Natural killer cell treated with Interleukin-12 subunit alpha and Interleukin-12 subunit beta and Interleukin-15 and Interleukin-18, amount 100 ng/mL, for 72 hours (primary cell): ENCODE results near the gene JAG1. TPM values are rescaled to one million over a fixed set of nuclear protein-coding genes. Genes with fewer than 3 reads are reported as not detected.
A peak's percentile ranks its signal among the peaks of the same experiment; 100 is the strongest.

ENCODE experiments used
- ATAC-seq, 2 donors: fragments of 150-1000 bp; cut with Tn5 transposase in 1 of 2; sonication (Bioruptor Pico), chemical (Tn5 transposase) in 1 of 2; 2 replicates each; pipeline ENCODE4 v1.10.0; 2021
- DNase-seq: peaks from one replicate; pipeline ENCODE4 v3.0.0; 2022; ENCODE audit warnings: low spot score
- H3K27ac Mint-ChIP-seq, 2 donors: 1 replicate in 1 of 2; 2 replicates in 1 of 2; pipeline ENCODE4 v1.8.0; 2022; ENCODE audit warnings: mixed read lengths in 2 of 2, mild to moderate bottlenecking in 1 of 2, moderate library complexity in 1 of 2
- H3K27me3 Mint-ChIP-seq, 2 donors: 1 replicate in 1 of 2; 2 replicates in 1 of 2; pipeline ENCODE4 v1.8.0; 2022; ENCODE audit warnings: mixed read lengths in 2 of 2
- H3K36me3 Mint-ChIP-seq: one replicate; pipeline ENCODE4 v1.8.0; 2022; ENCODE audit warnings: mixed read lengths
- H3K4me1 Mint-ChIP-seq, 2 donors: 1 replicate in 1 of 2; 2 replicates in 1 of 2; pipeline ENCODE4 v1.8.0; 2022; ENCODE audit warnings: low read depth in 2 of 2, mixed read lengths in 2 of 2, mild to moderate bottlenecking in 1 of 2
- H3K4me3 Mint-ChIP-seq: one replicate; pipeline ENCODE4 v1.8.0; 2022; ENCODE audit warnings: mixed read lengths
- H3K9me3 Mint-ChIP-seq: 2 replicates; pipeline ENCODE4 v1.8.0; 2022; ENCODE audit warnings: mixed read lengths
- total RNA-seq, 2 donors: library from RNA; stranded (reverse); gene quantifications; one replicate each; pipeline ENCODE4 v1.2.3, GENCODE V29; 2022

JAG1 gene
- total RNA-seq, 2 donors from 2014 or later: 0.28 to 0.64 TPM

DNA sequence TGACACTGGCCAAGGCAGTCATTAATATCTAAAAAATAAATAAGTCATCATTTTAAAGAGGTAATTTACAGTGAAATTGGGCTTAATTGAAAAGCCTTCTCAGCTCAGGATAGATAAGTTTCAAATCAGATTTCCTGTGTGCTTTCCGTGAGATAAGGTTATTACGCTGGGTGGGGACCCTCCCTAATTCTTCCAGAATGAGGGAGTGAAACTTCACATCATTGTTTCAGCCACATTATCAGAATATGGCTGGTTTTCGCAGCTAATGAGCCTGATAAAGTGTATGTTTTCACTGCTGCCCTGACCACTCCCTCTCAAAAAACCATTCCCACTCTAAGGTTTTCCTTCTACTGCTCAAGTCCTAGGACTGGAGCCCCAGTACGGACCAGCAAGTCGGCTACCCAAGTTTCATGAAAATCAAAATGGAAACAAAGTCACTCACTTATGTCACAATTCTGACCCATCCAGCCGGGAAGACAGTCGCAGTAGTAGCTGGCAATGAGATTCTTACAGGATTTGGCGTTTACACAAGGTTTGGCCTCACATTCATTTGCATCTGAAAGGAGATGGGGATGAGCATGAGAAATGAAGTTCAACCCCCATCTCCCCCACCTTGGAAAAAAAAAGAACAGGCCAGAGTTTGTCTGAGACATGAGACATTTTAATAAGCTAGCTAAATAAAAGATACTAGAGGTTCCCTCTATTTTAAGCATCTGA lies 24.6 kb downstream of the JAG1 start:
- no peak overlapping the region for H3K27ac Mint-ChIP-seq
- H3K9me3 Mint-ChIP-seq: no peaks in the 10 kb centered on the region
- no peak overlapping the region for H3K4me3 Mint-ChIP-seq
- ATAC-seq (no peak), DNase-seq (no peak)
- no peaks in the 10 kb centered on the region for H3K4me1 Mint-ChIP-seq
- H3K36me3 Mint-ChIP-seq: no peaks in the 10 kb centered on the region
- no peaks in the 10 kb centered on the region for H3K27me3 Mint-ChIP-seq

- H3K27ac Mint-ChIP-seq: no peak overlapping the region
These were observed 25.1 kb downstream of the JAG1 start for GRCh38 chr20:10648651-10649050.

GRCh38 chr20:10647909-10648308 lies 25.9 kb downstream of the JAG1 start:
- Mint-ChIP-seq H3K9me3 (no peaks in the 10 kb centered on the region), H3K27me3 (no peaks in the 10 kb centered on the region), H3K27ac (no peak overlapping the region), H3K4me1 (peaks cover 0 to 3% of the 10 kb centered on the region in 2 donors), H3K36me3 (no peaks in the 10 kb centered on the region), H3K4me3 (no peak overlapping the region)
- ATAC-seq (no peak), DNase-seq (no peak)

More at GRCh38 chr20:10648651-10649050, 25.1 kb downstream of the JAG1 start:
- DNase-seq (no peak), ATAC-seq (no peak)
- no peaks in the 10 kb centered on the region for H3K27me3 Mint-ChIP-seq
- no peaks in the 10 kb centered on the region for H3K36me3 Mint-ChIP-seq
- no peaks in the 10 kb centered on the region for H3K9me3 Mint-ChIP-seq
- H3K4me1 Mint-ChIP-seq: no peaks in the 10 kb centered on the region
- H3K4me3 Mint-ChIP-seq: no peak overlapping the region

GRCh38 chr20:10647471-10647870 lies 26.3 kb downstream of the JAG1 start:
- H3K9me3 Mint-ChIP-seq: no peaks in the 10 kb centered on the region
- no peak overlapping the region for H3K4me3 Mint-ChIP-seq
- H3K27me3 Mint-ChIP-seq: no peaks in the 10 kb centered on the region
- DNase-seq (no peak), ATAC-seq (peak in 1 of 2 donors; percentile 34)
- H3K27ac Mint-ChIP-seq: no peak overlapping the region
- H3K36me3 Mint-ChIP-seq: no peaks in the 10 kb centered on the region
- H3K4me1 Mint-ChIP-seq: peaks cover 0 to 3% of the 10 kb centered on the region in 2 donors

- H3K4me3 Mint-ChIP-seq: no peak overlapping the region
These were observed 26.8 kb downstream of the JAG1 start for GRCh38 chr20:10646886-10647420.

DNA sequence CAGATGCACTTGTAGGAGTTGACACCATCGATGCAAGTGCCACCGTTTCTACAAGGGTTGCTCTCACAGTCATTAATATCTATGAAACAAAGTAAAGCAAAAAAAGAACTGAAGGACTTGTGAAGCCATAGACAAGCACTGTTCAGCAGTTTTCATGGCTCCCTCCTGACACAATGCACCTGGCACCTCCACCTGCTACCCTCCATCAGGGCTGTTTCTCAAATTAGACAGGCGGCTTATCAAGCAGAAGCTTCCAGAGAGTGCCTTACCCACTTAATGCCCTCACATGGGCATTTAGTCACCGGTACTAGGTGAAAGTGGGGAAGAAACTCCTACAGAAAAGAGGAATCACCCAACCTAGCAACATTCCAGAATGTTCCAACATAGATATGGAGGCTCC lies 27.8 kb downstream of the JAG1 start:
- ATAC-seq (no peak), DNase-seq (no peak)
- Mint-ChIP-seq H3K27me3 (no peaks in the 10 kb centered on the region), H3K36me3 (no peaks in the 10 kb centered on the region), H3K27ac (no peak overlapping the region), H3K9me3 (no peaks in the 10 kb centered on the region), H3K4me1 (peaks cover 0 to 3% of the 10 kb centered on the region in 2 donors), H3K4me3 (no peak overlapping the region)

More at GRCh38 chr20:10646886-10647420, 26.8 kb downstream of the JAG1 start:
- DNase-seq (no peak), ATAC-seq (no peak)
- Mint-ChIP-seq H3K9me3 (no peaks in the 10 kb centered on the region), H3K36me3 (no peaks in the 10 kb centered on the region), H3K27me3 (no peaks in the 10 kb centered on the region), H3K4me1 (peaks cover 0 to 3% of the 10 kb centered on the region in 2 donors), H3K27ac (no peak overlapping the region)

GRCh38 chr20:10645205-10645570 lies 28.6 kb downstream of the JAG1 start:
- H3K27ac Mint-ChIP-seq: no peak overlapping the region

GRCh38 chr20:10644458-10645204 lies 29.2 kb downstream of the JAG1 start:
- Mint-ChIP-seq H3K4me1 (peaks cover 0 to 5% of the 10 kb centered on the region in 2 donors), H3K27ac (no peak overlapping the region), H3K36me3 (no peaks in the 10 kb centered on the region), H3K4me3 (no peak overlapping the region), H3K9me3 (no peaks in the 10 kb centered on the region), H3K27me3 (no peaks in the 10 kb centered on the region)
- DNase-seq: no peak
- peak; percentile 55 to 59 for ATAC-seq

More at GRCh38 chr20:10645205-10645570, 28.6 kb downstream of the JAG1 start:
- no peaks in the 10 kb centered on the region for H3K27me3 Mint-ChIP-seq
- H3K9me3 Mint-ChIP-seq: no peaks in the 10 kb centered on the region
- DNase-seq: no peak
- peaks cover 0 to 3% of the 10 kb centered on the region in 2 donors for H3K4me1 Mint-ChIP-seq
- no peak overlapping the region for H3K4me3 Mint-ChIP-seq
- ATAC-seq: no peak
- no peaks in the 10 kb centered on the region for H3K36me3 Mint-ChIP-seq

- Mint-ChIP-seq H3K4me3 (no peak overlapping the region), H3K27ac (no peak overlapping the region), H3K36me3 (no peaks in the 10 kb centered on the region), H3K9me3 (no peaks in the 10 kb centered on the region), H3K4me1 (peaks cover 0 to 6% of the 10 kb centered on the region in 2 donors), H3K27me3 (no peaks in the 10 kb centered on the region)
- DNase-seq (no peak), ATAC-seq (no peak)
These were observed 30.3 kb downstream of the JAG1 start for GRCh38 chr20:10643560-10643873.

- DNase-seq (no peak), ATAC-seq (no peak)
- peaks cover 0 to 6% of the 10 kb centered on the region in 2 donors for H3K4me1 Mint-ChIP-seq
- H3K27me3 Mint-ChIP-seq: no peaks in the 10 kb centered on the region
- no peak overlapping the region for H3K27ac Mint-ChIP-seq
- no peaks in the 10 kb centered on the region for H3K36me3 Mint-ChIP-seq
- H3K4me3 Mint-ChIP-seq: no peak overlapping the region
- H3K9me3 Mint-ChIP-seq: no peaks in the 10 kb centered on the region
These were observed 30.8 kb downstream of the JAG1 start for GRCh38 chr20:10642856-10643559.

GRCh38 chr20:10641893-10642292 lies 31.9 kb downstream of the JAG1 start:
- H3K9me3 Mint-ChIP-seq: no peaks in the 10 kb centered on the region
- ATAC-seq (no peak), DNase-seq (no peak)
- H3K4me1 Mint-ChIP-seq: peaks cover 0 to 6% of the 10 kb centered on the region in 2 donors
- no peak overlapping the region for H3K27ac Mint-ChIP-seq
- no peak overlapping the region for H3K4me3 Mint-ChIP-seq
- H3K36me3 Mint-ChIP-seq: no peaks in the 10 kb centered on the region
- no peaks in the 10 kb centered on the region for H3K27me3 Mint-ChIP-seq

DNA sequence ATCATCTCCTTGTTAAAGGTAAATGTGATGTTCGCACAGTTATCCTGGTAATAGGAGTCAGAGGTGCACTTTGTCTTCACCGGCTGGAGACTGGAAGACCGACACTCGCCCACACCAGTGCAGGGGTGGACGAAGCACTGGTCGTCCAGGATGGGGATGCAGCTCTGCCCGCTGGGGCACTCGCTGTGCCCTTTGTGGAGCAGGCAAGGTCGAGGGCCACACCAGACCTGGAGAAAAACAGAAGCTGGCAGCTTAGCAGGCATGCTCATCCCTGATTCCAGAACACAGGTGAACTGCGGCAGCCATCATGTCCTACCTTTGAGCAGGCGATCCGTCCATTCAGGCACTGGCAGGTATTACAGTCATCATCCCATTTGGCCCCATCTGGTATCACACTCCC lies 32.3 kb downstream of the JAG1 start:
- peaks cover 0 to 6% of the 10 kb centered on the region in 2 donors for H3K4me1 Mint-ChIP-seq
- no peak overlapping the region for H3K4me3 Mint-ChIP-seq
- no peaks in the 10 kb centered on the region for H3K36me3 Mint-ChIP-seq
- ATAC-seq (no peak), DNase-seq (no peak)
- no peaks in the 10 kb centered on the region for H3K9me3 Mint-ChIP-seq
- H3K27me3 Mint-ChIP-seq: no peaks in the 10 kb centered on the region
- no peak overlapping the region for H3K27ac Mint-ChIP-seq

- H3K27ac Mint-ChIP-seq: no peak overlapping the region
These were observed 32.9 kb downstream of the JAG1 start for GRCh38 chr20:10640897-10641296.

More at GRCh38 chr20:10640897-10641296, 32.9 kb downstream of the JAG1 start:
- Mint-ChIP-seq H3K4me1 (peaks cover 0 to 6% of the 10 kb centered on the region in 2 donors), H3K4me3 (no peak overlapping the region), H3K36me3 (no peaks in the 10 kb centered on the region), H3K9me3 (no peaks in the 10 kb centered on the region), H3K27me3 (no peaks in the 10 kb centered on the region)
- DNase-seq: no peak
- ATAC-seq: no peak
